Uterus (tissue), 2 donors: ENCODE results near the gene HMHB1.

Source experiments
- CTCF ChIP-seq, 4 experiments: fragments of 200-600 bp in 2 of 4; fragments of 450-650 bp in 2 of 4; sonication (generic) in 2 of 4; IDR thresholded peaks; one replicate each; pipeline ENCODE4 v1.5.1; 2016 to 2019; ENCODE audit warnings: antibody characterized with exemption in 4 of 4, mild to moderate bottlenecking in 2 of 4, moderate library complexity in 1 of 4
- POLR2A ChIP-seq, 2 donors: fragments of 450-650 bp; IDR thresholded peaks; one replicate each; pipeline ENCODE4 v1.6.1; 2016; ENCODE audit warnings: antibody characterized with exemption in 2 of 2, mild to moderate bottlenecking in 1 of 2, moderate library complexity in 1 of 2

- no peak for TF ChIP-seq CTCF (IDR thresholded peaks at IDR 0.05)
- TF ChIP-seq POLR2A (IDR thresholded peaks at IDR 0.05) = no peak
Observed at GRCh38 chr5:143835251-143835650, 23.3 kb downstream of the HMHB1 start.
